Transverse colon (tissue), 4 donors: ENCODE data around the gene SORCS3.

ENCODE experiments used
- CTCF ChIP-seq, 5 experiments: fragments of 200-600 bp in 3 of 5; fragments of 450-650 bp in 2 of 5; sonication (generic) in 3 of 5; IDR thresholded peaks; 1 replicate in 2 of 5; 2 replicates in 3 of 5; pipeline ENCODE4 v1.5.1; 2016 to 2017; ENCODE audit warnings: antibody characterized with exemption in 5 of 5, inconsistent platforms in 3 of 5, mild to moderate bottlenecking in 2 of 5, moderate library complexity in 1 of 5
- EP300 ChIP-seq: sonication (generic); formaldehyde crosslinking; IDR thresholded peaks from one replicate; pipeline ENCODE4 v1.6.1; 2017; ENCODE audit warnings: antibody characterized with exemption, low read depth
- POLR2A ChIP-seq: fragments of 450-650 bp; IDR thresholded peaks from one replicate; pipeline ENCODE4 v1.6.1; 2016; ENCODE audit warnings: antibody characterized with exemption, mild to moderate bottlenecking, moderate library complexity
- POLR2AphosphoS5 ChIP-seq, 3 donors: sonication (generic); formaldehyde crosslinking; IDR thresholded peaks; one replicate each; pipeline ENCODE4 v1.6.1; 2016; ENCODE audit warnings: antibody characterized with exemption in 3 of 3

- TF ChIP-seq POLR2A: no peak
- TF ChIP-seq POLR2AphosphoS5 (IDR thresholded peaks at IDR 0.05): no peak
- TF ChIP-seq CTCF (IDR thresholded peaks at IDR 0.05): no peak
- no peak for TF ChIP-seq EP300
Measured at GRCh38 chr10:105056413-105056812, 415.3 kb downstream of the SORCS3 start.
